NCI-H187 (cell line): ENCODE data around the gene ARSK.

Experiments
- DNase-seq, 2 experiments: peaks; one replicate each; lab custom pipeline; 2025; lab: John Stamatoyannopoulos, UW

Gene ARSK

DNA sequence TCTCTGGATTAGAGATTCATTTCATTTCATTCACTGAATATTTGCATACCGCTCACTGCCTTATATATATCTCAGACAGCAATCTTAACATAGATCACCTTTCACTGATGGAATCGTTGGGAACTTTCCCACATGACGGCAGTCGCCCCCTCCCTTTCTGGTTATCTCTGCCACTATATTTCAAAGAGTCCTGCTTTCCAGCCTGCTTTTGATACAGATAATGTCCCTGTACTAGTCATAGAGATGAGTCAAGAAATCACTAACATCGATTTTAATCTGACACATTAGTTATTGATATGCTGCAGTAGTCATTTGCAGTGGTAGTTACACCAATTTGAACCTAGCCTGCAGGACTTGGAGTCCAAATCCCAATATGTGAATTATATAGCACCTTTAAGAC is 8.5 kb downstream of the ARSK start:
- no peak for DNase-seq

- no peak for DNase-seq
Measured at GRCh38 chr5:95564450-95564849, 9.5 kb downstream of the ARSK start.

- no peak for DNase-seq
Measured at GRCh38 chr5:95565280-95565920, 10.5 kb downstream of the ARSK start.

DNA sequence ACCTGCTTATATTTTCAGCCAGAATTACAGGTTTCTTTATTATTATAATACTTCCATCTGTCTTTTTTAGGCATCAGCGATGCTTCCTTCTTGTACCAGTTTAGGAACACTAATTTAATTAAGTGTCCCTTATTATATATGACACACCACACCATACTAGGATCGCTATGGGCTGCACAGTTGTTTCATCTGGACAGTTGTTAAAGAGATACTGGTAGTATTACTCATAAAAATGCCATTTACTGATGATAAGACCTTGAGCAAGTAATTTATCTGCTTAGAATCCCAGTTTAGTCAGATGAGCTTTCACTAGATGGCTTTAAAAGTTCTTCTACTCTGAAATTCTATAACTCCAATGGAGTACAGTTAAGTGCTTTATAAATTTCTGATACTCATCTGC is 17.1 kb downstream of the ARSK start:
- no peak for DNase-seq

GRCh38 chr5:95581576-95581975 is 26.7 kb downstream of the ARSK start:
- DNase-seq, result no peak

DNA sequence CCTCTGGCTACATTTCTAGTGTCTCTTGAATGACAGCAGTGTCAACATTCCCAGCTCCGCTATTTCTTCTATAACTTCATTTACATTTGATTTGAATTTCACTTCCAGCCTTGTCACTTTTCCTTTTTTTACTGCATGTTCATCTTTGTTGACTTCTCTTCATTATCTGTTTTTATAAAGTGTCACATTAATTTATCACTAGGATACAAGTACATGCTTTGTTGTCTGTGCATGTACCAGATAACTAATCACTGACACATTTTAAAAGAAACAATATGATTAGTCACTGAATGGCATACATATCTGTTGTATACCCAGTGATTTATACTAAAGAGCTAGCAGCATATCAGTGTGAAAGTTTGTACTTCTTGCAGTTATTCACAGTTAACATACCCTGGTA is 29.1 kb downstream of the ARSK start:
- DNase-seq, result no peak

DNA sequence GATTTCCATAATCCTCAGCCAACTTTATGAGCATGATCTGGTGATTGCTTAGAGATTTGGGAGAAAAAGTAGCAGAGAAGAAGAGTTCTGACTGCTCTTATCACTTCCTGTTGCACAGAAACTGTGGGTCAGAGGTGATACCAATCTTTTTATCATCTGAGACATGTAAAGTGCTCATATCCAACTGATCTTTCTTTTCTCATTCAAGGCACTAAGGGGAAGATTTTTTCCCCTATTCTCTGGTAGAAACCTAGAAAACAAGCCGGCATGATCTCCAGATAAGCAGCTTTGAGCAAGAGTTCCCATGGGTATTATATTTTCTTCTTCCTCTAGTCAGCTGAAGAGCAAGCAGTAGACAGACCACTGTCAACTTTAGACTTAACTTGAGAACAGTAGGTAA is 36.0 kb downstream of the ARSK start:
- DNase-seq, result no peak

DNA sequence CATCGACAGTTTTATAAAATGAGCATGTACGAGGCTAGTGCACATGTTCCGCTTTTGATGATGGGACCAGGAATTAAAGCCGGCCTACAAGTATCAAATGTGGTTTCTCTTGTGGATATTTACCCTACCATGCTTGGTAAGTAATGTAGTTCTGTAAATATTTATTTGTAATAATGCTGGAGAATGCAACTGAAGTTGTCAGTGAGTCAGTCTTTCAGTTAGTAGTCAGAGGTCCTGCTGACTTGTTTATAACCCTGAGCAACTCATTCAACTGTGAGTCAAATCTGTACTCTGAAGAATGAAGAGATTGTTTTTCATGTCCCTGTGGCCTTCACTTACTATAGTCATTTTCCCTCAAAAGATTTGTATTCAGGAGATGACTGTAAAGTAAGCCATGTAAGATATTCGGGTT is 36.6 kb downstream of the ARSK start:
- no peak for DNase-seq

GRCh38 chr5:95595289-95595931 is 40.5 kb downstream of the ARSK start:
- DNase-seq, result no peak

GRCh38 chr5:95599252-95599651 is 44.4 kb downstream of the ARSK start:
- DNase-seq, result no peak

- DNase-seq, result no peak
Measured at GRCh38 chr5:95600557-95600956, 45.7 kb downstream of the ARSK start.

DNA sequence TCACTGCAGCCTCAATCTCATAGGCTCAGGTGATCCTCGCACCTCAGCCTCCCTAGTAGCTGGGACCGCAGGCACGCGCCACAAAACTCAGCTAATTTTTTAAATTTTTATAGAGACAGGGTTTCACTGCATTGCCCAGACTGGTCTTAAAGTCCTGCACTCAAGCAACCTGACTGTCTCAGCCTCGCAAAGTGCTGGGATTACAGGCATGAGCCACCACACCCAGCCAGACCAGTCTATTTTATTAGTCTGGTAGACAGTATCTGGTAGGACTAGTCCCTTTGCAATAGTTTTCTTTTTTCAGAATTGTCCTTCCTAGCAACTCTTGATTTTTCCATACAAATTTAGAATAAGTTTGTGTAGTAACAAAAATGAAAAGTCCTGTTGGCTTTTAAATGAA is 50.9 kb downstream of the ARSK start:
- no peak for DNase-seq

- no peak for DNase-seq
Measured at GRCh38 chr5:95606419-95606818, 51.5 kb downstream of the ARSK start.

GRCh38 chr5:95609711-95610110 is 54.8 kb downstream of the ARSK start:
- DNase-seq, result no peak

DNA sequence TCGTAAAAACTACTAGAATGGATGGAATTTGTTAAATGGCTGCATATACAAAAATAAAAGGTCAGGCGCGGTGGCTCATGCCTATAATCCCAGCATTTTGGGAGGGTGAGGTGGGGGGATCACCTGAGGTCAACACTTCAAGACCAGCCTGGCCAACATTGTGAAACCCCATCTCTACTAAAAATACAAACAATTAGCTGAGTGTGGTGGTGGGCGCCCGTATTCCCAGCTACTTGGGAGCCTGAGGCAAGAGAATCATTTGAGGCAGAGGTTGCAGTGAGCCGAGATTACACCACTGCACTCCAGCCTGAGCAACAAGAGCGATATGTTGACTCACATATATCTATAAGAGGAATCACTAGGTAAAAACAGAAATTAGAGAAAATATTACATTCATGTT is 55.6 kb downstream of the ARSK start:
- no peak for DNase-seq

GRCh38 chr5:95611396-95611795 is 56.5 kb downstream of the ARSK start:
- DNase-seq, result no peak

DNA sequence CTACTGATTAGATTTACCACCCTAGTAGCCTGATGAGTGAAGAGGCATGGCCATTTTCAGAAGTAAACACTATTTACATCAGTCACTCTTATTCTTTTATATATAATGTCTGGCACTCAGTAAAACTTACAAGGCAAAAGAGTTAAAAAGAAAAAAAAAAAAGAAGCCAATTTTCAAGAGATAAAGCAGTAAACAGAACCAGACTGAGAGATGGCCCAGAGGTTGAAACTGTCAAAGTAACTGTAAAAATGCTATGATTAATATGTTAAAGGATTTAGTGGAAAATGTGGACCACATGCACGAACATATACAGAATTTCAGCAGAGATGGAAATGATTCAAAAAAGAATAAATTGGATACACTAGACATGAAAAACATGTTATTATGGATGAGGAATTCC is 58.6 kb downstream of the ARSK start:
- DNase-seq, result no peak

DNA sequence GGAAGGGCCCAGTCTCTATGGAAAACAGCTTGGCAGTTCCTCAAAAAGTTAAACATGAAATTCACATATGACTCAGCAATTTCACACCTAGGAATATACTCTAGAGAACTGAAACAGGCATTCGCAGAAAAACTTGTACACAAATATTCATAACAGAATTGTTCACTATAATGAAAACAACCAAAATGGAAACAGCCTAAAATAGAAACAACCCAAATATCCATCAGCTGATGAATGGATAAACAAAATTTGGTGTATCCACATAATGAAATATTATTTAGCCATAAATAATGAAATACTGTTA is 60.2 kb downstream of the ARSK start:
- no peak for DNase-seq

GRCh38 chr5:95617057-95617456 is 62.2 kb downstream of the ARSK start:
- no peak for DNase-seq

DNA sequence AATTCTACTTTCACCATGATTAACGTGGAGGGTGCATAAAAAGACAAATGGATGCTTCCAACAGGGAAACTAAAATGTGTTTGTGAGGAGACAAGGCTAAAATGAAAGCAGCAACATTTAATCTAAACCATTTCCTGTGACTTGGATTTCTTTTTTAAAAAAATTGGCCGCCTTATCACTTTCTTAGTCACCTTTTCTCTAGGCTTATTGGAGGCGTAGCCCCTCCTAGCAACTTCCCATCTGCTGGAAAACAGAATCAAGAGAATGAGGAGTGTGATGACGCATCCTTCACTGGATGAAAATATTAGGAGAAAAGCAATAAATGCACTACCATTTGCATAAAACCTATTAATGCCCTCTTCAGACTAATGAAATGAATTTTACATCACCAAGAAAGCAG is 64.2 kb downstream of the ARSK start:
- DNase-seq, result no peak

- DNase-seq, result no peak
Measured at GRCh38 chr5:95619514-95620029, 64.7 kb downstream of the ARSK start.

- no peak for DNase-seq
Measured at GRCh38 chr5:95620030-95620869, 65.3 kb downstream of the ARSK start, which contains the start of gene GPR150. GPR150 (plus strand) TSS chr5:95620087; CDS start chr5:95620276, 189 bp downstream.
